Mesendoderm (in vitro differentiated cells): Measurements from ENCODE around the gene HELZ.

Source experiments
- DNase-seq: peaks from one replicate; pipeline ENCODE4 v3.0.0; 2013
- H2AK5ac ChIP-seq: 2 replicates; pipeline ENCODE4 v1.6.1; 2013; ENCODE audit warnings: low read length, inconsistent platforms
- H2BK120ac ChIP-seq: 2 replicates; pipeline ENCODE4 v1.6.1; 2013; ENCODE audit warnings: low read depth, mild to moderate bottlenecking, low read length, moderate library complexity, mixed read lengths
- H2BK15ac ChIP-seq: replicated peaks from 2 replicates; pipeline ENCODE4 v1.6.1; 2013; ENCODE audit warnings: low read depth, mild to moderate bottlenecking, moderate library complexity
- H2BK5ac ChIP-seq: 2 replicates; pipeline ENCODE4 v1.6.1; 2013; ENCODE audit warnings: low read length, inconsistent platforms
- H3K18ac ChIP-seq: 2 replicates; pipeline ENCODE4 v1.6.1; 2013; ENCODE audit warnings: mild to moderate bottlenecking, low read length, mixed read lengths
- H3K23ac ChIP-seq: one replicate; pipeline ENCODE4 v1.6.1; 2013; ENCODE audit warnings: low read length
- H3K27ac ChIP-seq: 2 replicates; pipeline ENCODE4 v1.5.1; 2013; ENCODE audit warnings: low read depth, mild to moderate bottlenecking, inconsistent platforms, low read length, moderate library complexity
- H3K27me3 ChIP-seq: 2 replicates; pipeline ENCODE4 v1.6.1; 2013; ENCODE audit warnings: low read length, control low read depth, mild to moderate bottlenecking, inconsistent platforms; ENCODE audit not compliant: insufficient read depth, poor library complexity
- H3K36me3 ChIP-seq: 2 replicates; pipeline ENCODE4 v1.6.1; 2013; ENCODE audit warnings: low read length, inconsistent platforms; ENCODE audit not compliant: control insufficient read depth, insufficient read depth
- H3K4ac ChIP-seq: one replicate; pipeline ENCODE4 v1.6.1; 2013; ENCODE audit warnings: low read depth, mild to moderate bottlenecking, low read length, moderate library complexity
- H3K4me1 ChIP-seq: 2 replicates; pipeline ENCODE4 v1.6.1; 2013; ENCODE audit warnings: low read depth, low read length, inconsistent platforms; ENCODE audit not compliant: control insufficient read depth
- H3K4me2 ChIP-seq: 2 replicates; pipeline ENCODE4 v1.6.1; 2013; ENCODE audit warnings: low read length
- H3K4me3 ChIP-seq: 2 replicates; pipeline ENCODE4 v1.5.1; 2013; ENCODE audit warnings: mild to moderate bottlenecking, low read length
- H3K56ac ChIP-seq: one replicate; pipeline ENCODE4 v1.6.1; 2013; ENCODE audit warnings: low read length
- H3K79me1 ChIP-seq: 2 replicates; pipeline ENCODE4 v1.6.1; 2013; ENCODE audit warnings: low read length, inconsistent platforms
- H3K79me2 ChIP-seq: 2 replicates; pipeline ENCODE4 v1.6.1; 2013; ENCODE audit warnings: mild to moderate bottlenecking, low read length; ENCODE audit not compliant: control insufficient read depth, insufficient read depth
- H3K9ac ChIP-seq: 2 replicates; pipeline ENCODE4 v1.6.1; 2013; ENCODE audit warnings: low read length, inconsistent platforms
- H4K5ac ChIP-seq: one replicate; pipeline ENCODE4 v1.6.1; 2013; ENCODE audit warnings: low read length
- H4K8ac ChIP-seq: one replicate; pipeline ENCODE4 v1.6.1; 2013; ENCODE audit warnings: low read depth, mild to moderate bottlenecking, control low read depth, low read length, moderate library complexity
- WGBS: extraction: QIAGEN DNeasy Blood & Tissue Kit; methylation state at CpG from one replicate; pipeline ENCODE4 v1.1.7; 2013; ENCODE audit warnings: low lambda C conversion rate, missing lambda C conversion rate; ENCODE audit not compliant: insufficient coverage; ENCODE audit errors: extremely low coverage; 5-methylcytosine and 5-hydroxymethylcytosine counted together

HELZ gene

DNA sequence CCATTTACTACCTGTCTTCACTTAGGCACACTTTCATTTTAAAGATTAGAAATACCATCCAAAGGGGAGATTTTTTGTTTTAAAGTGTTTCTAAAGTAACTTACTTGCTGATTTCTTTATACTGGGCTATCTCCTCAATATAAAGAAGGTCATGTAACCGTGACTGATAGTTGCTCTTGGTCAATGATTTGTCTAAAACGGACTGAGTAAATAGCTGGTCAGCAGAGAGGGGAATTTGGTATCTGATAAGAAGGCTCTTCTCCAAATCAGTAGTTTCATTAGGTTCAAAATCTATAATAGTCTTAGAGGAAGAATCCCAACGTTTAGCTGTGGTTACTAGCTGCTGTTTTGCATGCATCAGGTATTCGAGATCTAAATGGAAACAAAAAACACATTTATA, 66.4 kb downstream of the HELZ start:
- H3K36me3 ChIP-seq = peaks cover 2% of the 10 kb centered on the region

DNA sequence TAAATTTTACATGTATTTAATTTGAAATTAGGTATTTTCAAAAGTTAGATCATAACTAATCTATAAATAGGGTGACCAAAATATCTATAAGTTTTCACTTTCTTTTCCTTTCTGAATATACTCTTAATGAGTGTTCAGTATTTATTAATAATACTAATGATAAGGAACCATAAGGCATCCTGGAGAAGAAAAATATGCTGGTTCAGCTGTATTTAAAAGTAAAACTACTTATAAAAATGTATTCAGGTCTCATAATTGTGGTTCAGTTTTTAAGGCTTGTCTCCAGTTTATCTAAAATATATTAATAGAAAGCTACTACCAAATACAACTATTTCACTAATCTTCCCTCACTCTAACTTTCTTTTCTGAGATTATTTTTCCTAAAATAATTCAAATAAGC, 67.3 kb downstream of the HELZ start:
- Histone ChIP-seq H2BK15ac (no peak overlapping the region), H3K9ac (no peak overlapping the region), H3K4ac (no peak overlapping the region), H4K8ac (no peak overlapping the region), H3K18ac (no peak overlapping the region), H3K56ac (no peak overlapping the region), H3K36me3 (peaks cover 2% of the 10 kb centered on the region), H3K79me2 (no peaks in the 10 kb centered on the region), H3K27ac (no peak overlapping the region), H2BK120ac (no peak overlapping the region), H4K5ac (no peak overlapping the region), H3K27me3 (no peaks in the 10 kb centered on the region), H2AK5ac (no peak overlapping the region), H3K79me1 (no peaks in the 10 kb centered on the region), H3K4me2 (no peak overlapping the region), H3K4me1 (no peaks in the 10 kb centered on the region), H3K4me3 (no peak overlapping the region), H2BK5ac (no peak overlapping the region), H3K23ac (no peak overlapping the region)
- DNase-seq = no peak

More for the DNA sequence above, 66.4 kb downstream of the HELZ start:
- Histone ChIP-seq H4K5ac (no peak overlapping the region), H3K79me1 (no peaks in the 10 kb centered on the region), H3K56ac (no peak overlapping the region), H3K4ac (no peak overlapping the region), H3K9ac (no peak overlapping the region), H3K4me2 (no peak overlapping the region), H3K79me2 (no peaks in the 10 kb centered on the region), H3K27me3 (no peaks in the 10 kb centered on the region), H2BK5ac (no peak overlapping the region), H2BK120ac (no peak overlapping the region), H4K8ac (no peak overlapping the region), H3K4me3 (no peak overlapping the region), H3K23ac (no peak overlapping the region), H3K18ac (no peak overlapping the region), H2BK15ac (no peak overlapping the region), H3K4me1 (no peaks in the 10 kb centered on the region), H3K27ac (no peak overlapping the region), H2AK5ac (no peak overlapping the region)
- 100% methylated on average over 1 of the region's 4 CpGs for WGBS
- no peak for DNase-seq

DNA sequence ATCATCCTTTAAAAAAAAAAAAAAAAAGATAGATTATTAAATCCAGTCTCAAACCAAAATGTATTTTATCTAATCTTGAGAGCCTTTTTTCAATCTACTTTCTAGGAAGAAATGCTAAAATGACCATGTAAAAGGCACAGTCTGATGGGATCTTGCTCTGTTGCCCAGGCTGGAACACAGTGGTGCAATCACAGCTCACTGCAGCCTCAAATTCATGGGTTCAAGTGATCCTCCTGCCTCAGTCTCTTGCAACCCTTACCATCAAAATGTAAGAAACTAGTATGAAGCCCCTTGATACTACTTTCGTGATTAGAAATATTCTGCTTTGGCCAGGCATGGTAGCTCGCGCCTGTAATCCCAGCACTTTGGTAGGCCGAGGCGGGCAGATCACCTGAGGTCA, 70.8 kb downstream of the HELZ start:
- H3K4ac ChIP-seq = no peak overlapping the region
- H3K4me3 ChIP-seq = no peak overlapping the region
- H2AK5ac ChIP-seq = no peak overlapping the region
- no peak overlapping the region for H3K27ac ChIP-seq
- H4K5ac ChIP-seq = no peak overlapping the region
- H3K79me2 ChIP-seq = no peaks in the 10 kb centered on the region
- H4K8ac ChIP-seq = no peak overlapping the region
- H3K18ac ChIP-seq = no peak overlapping the region
- no peak overlapping the region for H3K23ac ChIP-seq
- H3K9ac ChIP-seq = no peak overlapping the region
- no peak overlapping the region for H3K56ac ChIP-seq
- no peaks in the 10 kb centered on the region for H3K27me3 ChIP-seq
- H3K79me1 ChIP-seq = peaks cover 2% of the 10 kb centered on the region
- H2BK120ac ChIP-seq = no peak overlapping the region
- no peak overlapping the region for H3K4me2 ChIP-seq
- H2BK5ac ChIP-seq = no peak overlapping the region
- no peaks in the 10 kb centered on the region for H3K4me1 ChIP-seq
- no CpG with 5 or more reads among the region's 5 CpGs for WGBS
- peaks cover 2% of the 10 kb centered on the region for H3K36me3 ChIP-seq
- no peak for DNase-seq
- no peak overlapping the region for H2BK15ac ChIP-seq

DNA sequence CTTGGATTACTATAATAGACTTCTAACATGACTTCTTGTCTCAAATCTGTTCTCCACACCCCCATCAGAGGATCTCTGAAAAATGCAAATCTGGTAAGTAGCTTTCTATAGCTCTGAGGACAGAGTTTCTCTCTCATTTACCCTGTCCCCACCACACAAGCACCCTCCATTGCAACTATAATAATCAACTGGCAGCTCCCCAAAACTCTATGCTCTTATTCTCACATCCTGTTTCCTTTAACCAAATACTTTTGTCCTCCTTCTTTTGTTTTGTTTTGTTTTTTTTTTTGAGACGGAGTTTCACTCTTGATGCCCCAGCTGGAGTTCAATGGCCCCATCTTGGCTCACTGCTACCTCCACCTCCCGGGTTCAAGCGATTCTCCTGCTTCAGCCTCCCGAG, 73.4 kb downstream of the HELZ start:
- Histone ChIP-seq H3K4ac (no peak overlapping the region), H2AK5ac (no peak overlapping the region), H2BK120ac (no peak overlapping the region), H3K79me2 (no peaks in the 10 kb centered on the region), H3K36me3 (peaks cover 2% of the 10 kb centered on the region), H2BK5ac (no peak overlapping the region), H3K56ac (no peak overlapping the region), H4K5ac (no peak overlapping the region), H3K4me1 (no peaks in the 10 kb centered on the region), H2BK15ac (no peak overlapping the region), H4K8ac (no peak overlapping the region), H3K4me3 (no peak overlapping the region), H3K23ac (no peak overlapping the region), H3K4me2 (no peak overlapping the region), H3K79me1 (peaks cover 2% of the 10 kb centered on the region), H3K9ac (no peak overlapping the region), H3K27ac (no peak overlapping the region), H3K27me3 (no peaks in the 10 kb centered on the region), H3K18ac (no peak overlapping the region)
- no CpG with 5 or more reads among the region's 4 CpGs for WGBS
- DNase-seq = no peak

DNA sequence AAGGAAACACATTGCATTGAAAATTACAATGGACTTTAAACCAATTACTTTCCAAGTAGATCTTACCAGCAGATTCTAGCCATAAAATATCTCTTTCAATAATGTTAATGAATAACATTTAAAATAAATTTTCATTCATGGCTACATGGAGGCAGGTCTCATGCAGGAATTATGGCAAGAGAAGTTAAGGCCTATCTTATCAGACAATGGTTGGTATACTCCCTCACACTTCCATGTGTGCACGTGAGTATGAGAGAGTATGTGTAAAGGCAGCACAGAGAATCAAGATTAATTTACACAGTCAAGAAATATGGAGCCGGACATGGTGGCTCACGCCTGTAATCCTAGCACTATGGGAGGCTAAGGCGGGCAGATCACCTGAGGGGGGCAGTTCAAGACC, 76.5 kb downstream of the HELZ start:
- Histone ChIP-seq H3K27me3 (no peaks in the 10 kb centered on the region), H3K36me3 (no peaks in the 10 kb centered on the region), H3K79me1 (peaks cover 2% of the 10 kb centered on the region), H3K18ac (no peak overlapping the region), H2AK5ac (no peak overlapping the region), H3K23ac (no peak overlapping the region), H4K8ac (no peak overlapping the region), H4K5ac (no peak overlapping the region), H2BK5ac (no peak overlapping the region), H3K4me3 (no peak overlapping the region), H3K79me2 (no peaks in the 10 kb centered on the region), H3K27ac (no peak overlapping the region), H3K4ac (no peak overlapping the region), H3K9ac (no peak overlapping the region), H3K4me2 (no peak overlapping the region), H2BK15ac (no peak overlapping the region), H3K56ac (no peak overlapping the region), H3K4me1 (no peaks in the 10 kb centered on the region), H2BK120ac (no peak overlapping the region)
- no CpG with 5 or more reads among the region's 4 CpGs for WGBS
- no peak for DNase-seq

DNA sequence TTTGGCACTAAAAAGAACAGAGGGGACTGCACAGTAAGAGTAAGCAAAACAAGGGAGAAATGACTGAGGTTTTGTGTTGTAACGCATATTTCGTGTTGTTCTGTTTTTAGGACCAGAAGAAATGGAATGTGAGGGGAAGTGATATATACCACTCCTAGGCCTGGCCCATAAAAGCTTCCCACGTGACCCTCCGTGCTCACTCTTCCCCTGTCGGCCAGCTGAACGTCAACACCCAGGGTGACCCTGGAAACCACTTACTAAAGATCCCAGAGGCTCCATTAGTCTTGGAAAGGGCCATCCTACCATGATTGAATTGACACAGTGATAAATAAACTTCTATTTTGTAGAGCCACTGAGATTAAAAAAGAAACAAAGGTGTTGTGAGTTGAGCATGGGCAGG, 79.8 kb downstream of the HELZ start:
- Histone ChIP-seq H2BK15ac (no peak overlapping the region), H4K8ac (no peak overlapping the region), H3K4me2 (no peak overlapping the region), H3K27me3 (no peaks in the 10 kb centered on the region), H3K23ac (no peak overlapping the region), H2BK5ac (no peak overlapping the region), H3K79me2 (no peaks in the 10 kb centered on the region), H3K4me3 (no peak overlapping the region), H2AK5ac (no peak overlapping the region), H3K56ac (no peak overlapping the region), H3K9ac (no peak overlapping the region), H3K27ac (no peak overlapping the region), H3K18ac (no peak overlapping the region), H3K4ac (no peak overlapping the region), H3K36me3 (peaks cover 1% of the 10 kb centered on the region), H3K79me1 (no peaks in the 10 kb centered on the region), H3K4me1 (no peaks in the 10 kb centered on the region), H2BK120ac (no peak overlapping the region), H4K5ac (no peak overlapping the region)
- WGBS = no CpG with 5 or more reads among the region's 6 CpGs
- DNase-seq = no peak
